ENCODE measurements around the gene ASTN2.

GRCh38 chr9:116798521-116798920 is 616.3 kb downstream of the ASTN2 start:
- no peak for TF ChIP-seq CTCF (IDR thresholded peaks at IDR 0.05; ENCODE audit: extremely low read depth in 1 of 2, insufficient read depth in 1 of 2, low read depth in 1 of 2, low read length in 2 of 2)
- TF ChIP-seq JUN (IDR thresholded peaks at IDR 0.05; ENCODE audit: borderline replicate concordance, insufficient read depth, insufficient read length, low read depth), result no peak
- no peak for TF ChIP-seq POLR2AphosphoS5 (IDR thresholded peaks at IDR 0.05; ENCODE audit: insufficient read depth, low read depth, low read length)
- TF ChIP-seq POLR2A (IDR thresholded peaks at IDR 0.05; ENCODE audit: low read depth, low read length), result no peak
- TF ChIP-seq EZH2 (IDR thresholded peaks at IDR 0.05; ENCODE audit: borderline replicate concordance, low read depth, low read length, severe bottlenecking), result no peak
- no peak for TF ChIP-seq MAX (IDR thresholded peaks at IDR 0.05; ENCODE audit: insufficient read depth, insufficient read length)
- no peak for TF ChIP-seq FOS (IDR thresholded peaks at IDR 0.05; ENCODE audit: borderline replicate concordance, insufficient read depth, low read length)
- no peak for TF ChIP-seq GATA2 (IDR thresholded peaks at IDR 0.05; ENCODE audit: insufficient read depth, insufficient read length, low read depth, low read length)

Measured in endothelial cell of umbilical vein (primary cell).